Ishikawa (cell line): ENCODE data around the gene OPCML.

ENCODE experiments used
- FOXM1 ChIP-seq: IDR thresholded peaks from 2 replicates; pipeline ENCODE4 v1.6.1; 2012; ENCODE audit warnings: low read depth, borderline replicate concordance
- TEAD4 ChIP-seq: IDR thresholded peaks from 2 replicates; pipeline ENCODE4 v1.6.1; 2012

DNA sequence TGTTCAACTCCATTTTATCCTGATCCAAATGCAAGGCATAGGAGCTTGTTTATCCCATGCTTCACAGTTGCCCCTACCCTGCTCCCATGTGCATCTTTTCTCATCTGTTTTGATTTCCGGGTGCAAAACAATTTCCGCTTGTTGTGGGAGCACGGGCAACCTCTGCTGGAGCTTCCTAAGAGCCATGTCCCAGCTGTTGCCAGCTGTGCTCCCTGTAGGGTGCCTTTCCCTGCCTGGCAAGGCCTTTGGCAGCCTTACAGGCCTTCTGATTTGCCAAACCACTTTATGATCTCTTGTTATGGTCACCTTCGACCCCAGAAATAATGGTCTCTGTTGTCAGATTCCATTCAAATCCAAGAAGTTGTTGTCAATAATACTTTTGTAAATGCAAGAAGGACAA lies 1038.5 kb downstream of the OPCML start:
- TF ChIP-seq FOXM1 = no peak
- TF ChIP-seq TEAD4 = no peak
